KMS-11 (cell line): ENCODE data around the gene PCSK2.

ENCODE experiments used
- H2AFZ ChIP-seq: fragments of 200-600 bp; sonication (generic); 2 replicates; pipeline ENCODE4 v1.6.1; 2016; ENCODE audit warnings: antibody characterized with exemption, mixed run types, low read depth
- H3K27ac ChIP-seq: fragments of 200-600 bp; sonication (generic); 2 replicates; pipeline ENCODE4 v1.6.1; 2016; ENCODE audit warnings: mild to moderate bottlenecking, mixed run types
- H3K27me3 ChIP-seq: fragments of 200-600 bp; sonication (generic); 2 replicates; pipeline ENCODE4 v1.6.1; 2017; ENCODE audit warnings: mild to moderate bottlenecking, low read depth, mixed run types, moderate library complexity; ENCODE audit not compliant: insufficient read depth
- H3K36me3 ChIP-seq: fragments of 200-600 bp; sonication (generic); 2 replicates; pipeline ENCODE4 v1.6.1; 2017; ENCODE audit warnings: mild to moderate bottlenecking, mixed run types; ENCODE audit not compliant: insufficient read depth
- H3K4me1 ChIP-seq: fragments of 200-600 bp; sonication (generic); 2 replicates; pipeline ENCODE4 v1.6.1; 2016; ENCODE audit warnings: mild to moderate bottlenecking, low read depth, mixed run types; ENCODE audit not compliant: poor library complexity, severe bottlenecking
- H3K4me2 ChIP-seq: fragments of 200-600 bp; sonication (generic); 2 replicates; pipeline ENCODE4 v1.7.0; 2016; ENCODE audit warnings: mild to moderate bottlenecking, mixed run types
- H3K4me3 ChIP-seq: fragments of 200-600 bp; sonication (generic); IDR thresholded peaks from 2 replicates; pipeline ENCODE4 v1.6.1; 2017; ENCODE audit warnings: low read depth, low read length, mixed read lengths; ENCODE audit not compliant: insufficient read depth
- H3K79me2 ChIP-seq: fragments of 200-600 bp; sonication (generic); 2 replicates; pipeline ENCODE4 v1.6.1; 2016; ENCODE audit warnings: low read depth, mixed run types; ENCODE audit not compliant: insufficient read depth
- H3K9ac ChIP-seq: fragments of 200-600 bp; sonication (generic); 2 replicates; pipeline ENCODE4 v1.6.1; 2016; ENCODE audit warnings: mild to moderate bottlenecking, mixed run types
- H4K20me1 ChIP-seq: fragments of 200-600 bp; sonication (generic); 2 replicates; pipeline ENCODE4 v1.6.1; 2016; ENCODE audit warnings: mild to moderate bottlenecking, mixed run types; ENCODE audit not compliant: insufficient read depth
- TF ChIP-seq, protein P1 (sequence below): fragments of 200-600 bp; sonication (generic); conservative IDR thresholded peaks from 2 replicates; pipeline ENCODE4 v1.6.1; 2017; ENCODE audit warnings: low read depth, mild to moderate bottlenecking, antibody characterized with exemption, low read length, moderate library complexity, mixed read lengths

Gene PCSK2

DNA sequence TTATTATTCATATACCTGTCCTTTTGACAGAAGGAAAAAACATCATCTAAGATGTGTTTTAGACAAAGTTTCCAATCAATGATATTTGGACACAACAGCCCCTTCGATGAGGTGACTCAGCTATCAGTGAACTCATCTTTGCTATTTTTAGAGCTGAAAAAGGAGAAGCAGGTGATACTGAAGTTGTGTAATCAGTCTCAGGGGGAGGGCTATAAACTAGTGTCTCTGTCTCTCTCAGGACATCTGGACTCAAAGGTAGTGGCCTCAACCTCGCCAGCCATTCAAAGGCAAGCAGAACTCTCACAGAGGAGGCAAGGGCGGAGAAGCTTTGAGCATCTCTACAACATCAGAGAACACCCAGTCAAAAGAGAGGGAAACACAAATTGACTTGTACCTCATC lies 168.9 kb downstream of the PCSK2 start:
- Histone ChIP-seq H3K27ac (no peak overlapping the region), H3K36me3 (no peaks in the 10 kb centered on the region), H3K4me1 (no peaks in the 10 kb centered on the region), H3K9ac (no peak overlapping the region), H2AFZ (no peak overlapping the region), H3K79me2 (no peaks in the 10 kb centered on the region), H3K4me2 (no peak overlapping the region), H3K4me3 (no peak overlapping the region), H4K20me1 (no peaks in the 10 kb centered on the region), H3K27me3 (no peaks in the 10 kb centered on the region)
- TF ChIP-seq, protein P1, sequence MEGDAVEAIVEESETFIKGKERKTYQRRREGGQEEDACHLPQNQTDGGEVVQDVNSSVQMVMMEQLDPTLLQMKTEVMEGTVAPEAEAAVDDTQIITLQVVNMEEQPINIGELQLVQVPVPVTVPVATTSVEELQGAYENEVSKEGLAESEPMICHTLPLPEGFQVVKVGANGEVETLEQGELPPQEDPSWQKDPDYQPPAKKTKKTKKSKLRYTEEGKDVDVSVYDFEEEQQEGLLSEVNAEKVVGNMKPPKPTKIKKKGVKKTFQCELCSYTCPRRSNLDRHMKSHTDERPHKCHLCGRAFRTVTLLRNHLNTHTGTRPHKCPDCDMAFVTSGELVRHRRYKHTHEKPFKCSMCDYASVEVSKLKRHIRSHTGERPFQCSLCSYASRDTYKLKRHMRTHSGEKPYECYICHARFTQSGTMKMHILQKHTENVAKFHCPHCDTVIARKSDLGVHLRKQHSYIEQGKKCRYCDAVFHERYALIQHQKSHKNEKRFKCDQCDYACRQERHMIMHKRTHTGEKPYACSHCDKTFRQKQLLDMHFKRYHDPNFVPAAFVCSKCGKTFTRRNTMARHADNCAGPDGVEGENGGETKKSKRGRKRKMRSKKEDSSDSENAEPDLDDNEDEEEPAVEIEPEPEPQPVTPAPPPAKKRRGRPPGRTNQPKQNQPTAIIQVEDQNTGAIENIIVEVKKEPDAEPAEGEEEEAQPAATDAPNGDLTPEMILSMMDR: no peak

GRCh38 chr20:17399303-17399985 lies 172.6 kb downstream of the PCSK2 start:
- TF ChIP-seq, protein P1: no peak
- no peak overlapping the region for H3K4me3 ChIP-seq
- H2AFZ ChIP-seq: no peak overlapping the region
- H3K4me2 ChIP-seq: no peak overlapping the region
- H3K79me2 ChIP-seq: no peaks in the 10 kb centered on the region
- no peak overlapping the region for H3K9ac ChIP-seq
- H4K20me1 ChIP-seq: no peaks in the 10 kb centered on the region
- H3K27me3 ChIP-seq: no peaks in the 10 kb centered on the region
- H3K27ac ChIP-seq: no peak overlapping the region
- no peaks in the 10 kb centered on the region for H3K4me1 ChIP-seq
- no peaks in the 10 kb centered on the region for H3K36me3 ChIP-seq

- H3K4me3 ChIP-seq: no peak overlapping the region
- H3K36me3 ChIP-seq: no peaks in the 10 kb centered on the region
- H3K27me3 ChIP-seq: no peaks in the 10 kb centered on the region
- H3K27ac ChIP-seq: no peak overlapping the region
- H3K79me2 ChIP-seq: no peaks in the 10 kb centered on the region
- no peaks in the 10 kb centered on the region for H4K20me1 ChIP-seq
- no peak overlapping the region for H3K4me2 ChIP-seq
- H3K4me1 ChIP-seq: no peaks in the 10 kb centered on the region
- no peak overlapping the region for H2AFZ ChIP-seq
- TF ChIP-seq, protein P1: no peak
- no peak overlapping the region for H3K9ac ChIP-seq
These were observed 176.6 kb downstream of the PCSK2 start for GRCh38 chr20:17403461-17403860.

DNA sequence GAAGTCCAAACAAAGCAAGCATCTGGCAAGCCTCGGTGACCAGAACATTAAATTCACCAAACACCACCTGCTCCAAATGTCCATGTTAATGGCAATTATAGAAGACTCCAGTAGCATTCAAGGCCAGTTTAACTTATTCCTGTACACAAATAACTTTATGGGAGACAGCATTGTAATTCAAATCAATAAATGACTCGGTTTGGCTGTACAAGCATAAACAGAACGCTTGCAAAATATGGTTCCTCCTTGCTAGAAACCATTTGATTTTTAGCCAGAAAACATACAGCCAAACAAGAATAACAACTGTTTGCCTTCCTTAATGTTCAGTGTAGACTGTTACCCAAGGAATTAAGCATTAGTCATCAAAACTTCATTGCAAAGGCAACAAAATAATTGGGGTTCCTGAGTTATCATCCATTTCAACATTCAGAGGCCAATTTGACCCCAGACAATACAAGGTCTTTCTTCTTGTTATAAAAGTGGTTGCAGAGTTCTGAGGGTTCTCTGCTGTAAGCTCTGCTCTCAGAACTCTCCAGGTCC lies 179.3 kb downstream of the PCSK2 start:
- H3K36me3 ChIP-seq: no peaks in the 10 kb centered on the region

More for the DNA sequence above, 179.3 kb downstream of the PCSK2 start:
- Histone ChIP-seq H3K4me3 (no peak overlapping the region), H4K20me1 (no peaks in the 10 kb centered on the region), H3K79me2 (no peaks in the 10 kb centered on the region), H3K4me1 (no peaks in the 10 kb centered on the region), H3K4me2 (no peak overlapping the region), H3K27ac (no peak overlapping the region), H3K9ac (no peak overlapping the region), H2AFZ (no peak overlapping the region), H3K27me3 (no peaks in the 10 kb centered on the region)
- TF ChIP-seq, protein P1: no peak
